ENCODE data around the gene SNRPB2.

- no peak for TF ChIP-seq CTCF (conservative IDR thresholded peaks at IDR 0.05; ENCODE audit: low read length)
- TF ChIP-seq EZH2phosphoT487 (IDR thresholded peaks at IDR 0.05; ENCODE audit: borderline replicate concordance, low read depth, low read length), result no peak
These were observed 46.1 kb downstream of the SNRPB2 start for GRCh38 chr20:16775961-16776360.

Measured in OCI-LY7 (cell line).